Keratinocyte (primary cell): ENCODE data around the gene ZHX3.

Experiments used
- CTCF ChIP-seq, 3 experiments: IDR thresholded peaks in 1 of 3; conservative IDR thresholded peaks in 1 of 3; optimal IDR thresholded peaks in 1 of 3; 2 replicates in 2 of 3; 3 replicates in 1 of 3; pipeline versions ENCODE3 to v1.5.1; 2011; ENCODE audit warnings: low read length in 3 of 3, mild to moderate bottlenecking in 3 of 3, moderate library complexity in 2 of 3, control low read depth in 1 of 3, inconsistent platforms in 1 of 3; ENCODE audit not compliant: insufficient read depth in 2 of 3; ENCODE audit errors: extremely low read depth in 1 of 3
- EZH2 ChIP-seq: IDR thresholded peaks from one replicate; pipeline ENCODE4 v1.6.1; 2012; ENCODE audit warnings: inconsistent platforms, mild to moderate bottlenecking, low read length, moderate library complexity

GRCh38 chr20:41198443-41198842 lies 119.1 kb downstream of the ZHX3 start:
- TF ChIP-seq EZH2 = no peak
- no peak for TF ChIP-seq CTCF (optimal IDR thresholded peaks at IDR 0.05 in 1 of 3, IDR thresholded peaks at IDR 0.05 in 1 of 3, conservative IDR thresholded peaks at IDR 0.05 in 1 of 3; ENCODE audit: extremely low read depth in 1 of 3, insufficient read depth in 2 of 3, low read length in 3 of 3)
